22Rv1 (cell line): ENCODE results near the gene CACNA1C.
A peak's percentile ranks its signal among the peaks of the same experiment; 100 is the strongest.

Source experiments
- CTCF ChIP-seq: fragments of 450-650 bp; IDR thresholded peaks from 2 replicates; pipeline ENCODE4 v1.5.1; 2017; ENCODE audit warnings: mild to moderate bottlenecking
- ZFX ChIP-seq: fragments of 450-650 bp; IDR thresholded peaks from 2 replicates; pipeline ENCODE4 v1.6.1; 2017; ENCODE audit warnings: antibody characterized with exemption, borderline replicate concordance

DNA sequence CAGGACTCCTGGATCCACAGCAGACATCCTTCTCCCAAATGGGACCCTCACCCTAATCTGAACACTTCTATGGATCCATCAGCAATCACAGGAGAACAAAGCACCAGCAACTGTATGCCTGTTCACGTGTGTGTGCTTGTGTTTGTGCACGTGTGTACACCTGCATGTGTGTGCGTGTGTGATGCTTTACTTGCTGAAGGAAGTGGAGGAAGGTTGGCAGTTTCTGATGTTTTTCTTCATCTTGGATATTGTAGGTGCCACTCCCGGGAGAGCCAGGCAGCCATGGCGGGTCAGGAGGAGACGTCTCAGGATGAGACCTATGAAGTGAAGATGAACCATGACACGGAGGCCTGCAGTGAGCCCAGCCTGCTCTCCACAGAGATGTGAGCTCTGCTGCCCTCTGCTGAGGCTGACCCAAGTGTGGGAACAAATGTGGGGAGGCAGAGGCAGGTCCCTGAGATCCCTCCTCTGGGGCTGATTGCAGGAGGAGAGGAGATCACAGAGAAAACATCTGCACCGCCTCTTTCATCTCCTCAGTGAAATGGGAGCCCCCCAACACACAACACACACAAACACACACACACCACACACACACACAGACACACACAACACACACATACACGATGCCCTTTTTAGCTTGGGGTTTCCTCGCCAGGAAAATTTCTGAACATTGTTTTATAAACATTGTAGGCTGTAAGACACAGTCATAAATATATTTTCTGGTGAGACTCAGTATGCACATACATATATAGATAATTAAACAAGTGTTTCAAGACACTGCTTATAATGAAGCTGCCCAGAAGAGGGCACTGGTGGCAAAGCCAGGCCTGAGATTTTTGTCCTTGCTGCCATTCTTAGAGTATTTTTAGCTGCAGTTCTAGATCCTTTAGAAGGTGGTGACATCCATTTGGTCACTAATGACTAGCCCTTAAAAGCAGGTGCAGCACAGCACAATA lies 629.8 kb downstream of the CACNA1C start:
- peak; percentile 76 for TF ChIP-seq CTCF
- TF ChIP-seq ZFX = no peak
